Loucy (cell line): ENCODE results near the gene AGPAT1.

Experiments
- H2AFZ ChIP-seq: fragments of 200-600 bp; sonication (generic); 2 replicates; pipeline ENCODE4 v1.6.0; 2016; ENCODE audit warnings: antibody characterized with exemption, mild to moderate bottlenecking, low read length, moderate library complexity
- H3F3A ChIP-seq: fragments of 200-600 bp; 2 replicates; pipeline ENCODE4 v1.6.0; 2016; ENCODE audit warnings: antibody characterized with exemption, low read depth, mild to moderate bottlenecking
- H3K27me3 ChIP-seq: fragments of 200-600 bp; sonication (generic); 2 replicates; pipeline ENCODE4 v1.6.1; 2014; ENCODE audit warnings: low read length, mild to moderate bottlenecking; ENCODE audit not compliant: insufficient read depth, poor library complexity, severe bottlenecking
- H3K36me3 ChIP-seq: fragments of 200-600 bp; sonication (generic); 2 replicates; pipeline ENCODE4 v1.6.1; 2016; ENCODE audit warnings: low read length; ENCODE audit not compliant: insufficient read depth
- H3K4me1 ChIP-seq: fragments of 200-600 bp; sonication (generic); 2 replicates; pipeline ENCODE4 v1.5.1; 2014; ENCODE audit warnings: low read length, mild to moderate bottlenecking; ENCODE audit not compliant: insufficient read depth, poor library complexity, severe bottlenecking
- H3K4me2 ChIP-seq: fragments of 200-600 bp; sonication (generic); 2 replicates; pipeline ENCODE4 v1.6.0; 2014; ENCODE audit warnings: antibody characterized with exemption, low read length, low read depth, mild to moderate bottlenecking; ENCODE audit not compliant: poor library complexity, severe bottlenecking
- H3K4me3 ChIP-seq: fragments of 200-600 bp; sonication (generic); 2 replicates; pipeline ENCODE4 v1.5.1; 2014; ENCODE audit warnings: low read length, mild to moderate bottlenecking, mixed read lengths; ENCODE audit not compliant: poor library complexity, severe bottlenecking
- H3K79me2 ChIP-seq: fragments of 200-600 bp; sonication (generic); 2 replicates; pipeline ENCODE4 v1.6.1; 2014; ENCODE audit warnings: low read length; ENCODE audit not compliant: insufficient read depth
- H3K9ac ChIP-seq: fragments of 200-600 bp; sonication (generic); 2 replicates; pipeline ENCODE4 v1.6.0; 2014; ENCODE audit warnings: mild to moderate bottlenecking, low read depth, low read length, moderate library complexity; ENCODE audit not compliant: poor library complexity, severe bottlenecking
- H3K9me2 ChIP-seq: fragments of 200-600 bp; sonication (generic); replicated peaks from 2 replicates; pipeline ENCODE4 v1.6.1; 2016; ENCODE audit warnings: low read depth, low read length, mixed read lengths
- H3K9me3 ChIP-seq: fragments of 200-600 bp; sonication (generic); 2 replicates; pipeline ENCODE4 v1.6.1; 2014; ENCODE audit warnings: mild to moderate bottlenecking, antibody characterized with exemption, low read length, low read depth; ENCODE audit not compliant: insufficient read depth
- H4K20me1 ChIP-seq: fragments of 200-600 bp; sonication (generic); 2 replicates; pipeline ENCODE4 v1.6.0; 2014; ENCODE audit warnings: antibody characterized with exemption, low read length, mild to moderate bottlenecking; ENCODE audit not compliant: insufficient read depth, poor library complexity, severe bottlenecking
- EZH2phosphoT487 ChIP-seq: fragments of 200-600 bp; IDR thresholded peaks from 2 replicates; pipeline ENCODE4 v1.6.1; 2018; ENCODE audit warnings: antibody characterized with exemption, mild to moderate bottlenecking, moderate library complexity, borderline replicate concordance
- TF ChIP-seq, protein P1 (sequence below): fragments of 200-600 bp; sonication (generic); conservative IDR thresholded peaks from 2 replicates; pipeline ENCODE4 v1.5.1; 2014; ENCODE audit warnings: mild to moderate bottlenecking, antibody characterized with exemption, low read length

AGPAT1 gene

DNA sequence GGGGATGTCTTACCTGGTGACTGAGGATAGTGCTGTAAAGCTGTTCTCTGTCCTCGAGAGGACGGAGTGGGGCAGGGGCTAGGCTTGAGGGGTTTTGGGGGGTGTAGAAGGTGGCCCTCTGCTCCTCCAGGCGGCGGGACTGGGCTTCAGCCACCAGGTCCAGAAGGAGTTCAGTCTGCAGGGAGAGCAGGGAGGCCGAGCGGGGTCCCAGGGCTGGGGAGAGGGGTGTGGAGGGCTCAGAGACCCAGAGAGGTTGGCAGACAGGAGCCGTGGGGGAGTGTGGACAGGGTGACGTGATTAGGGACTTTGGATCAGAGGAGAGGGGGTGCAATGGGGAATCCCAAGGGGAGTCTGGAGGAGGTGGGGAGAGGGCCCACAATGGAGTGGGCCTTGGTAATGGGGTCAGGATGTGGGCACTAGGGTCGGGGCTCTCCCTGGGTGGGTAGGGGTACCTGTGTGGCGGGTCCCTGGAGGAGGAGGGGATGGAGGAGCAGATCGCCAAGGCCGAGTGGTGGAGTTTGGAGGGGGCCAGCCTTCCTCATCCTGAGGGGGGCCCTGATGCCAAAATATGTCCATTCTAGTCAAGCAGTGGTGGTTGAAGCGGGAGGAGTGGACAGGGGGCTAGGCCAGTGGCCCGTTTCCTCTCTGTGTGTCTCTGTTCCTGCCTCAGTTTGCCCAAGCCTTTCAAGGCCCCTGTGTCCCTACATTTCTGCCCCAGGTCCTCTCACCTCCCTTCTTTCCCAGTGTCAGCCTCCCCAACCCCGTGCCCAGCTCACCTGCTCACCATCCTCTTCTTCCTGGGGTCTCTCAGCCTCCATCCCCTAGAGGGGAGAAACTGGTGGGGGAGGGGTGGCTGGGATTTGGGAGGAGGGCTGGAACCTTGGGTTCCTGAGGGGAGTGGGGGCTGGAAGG lies 16.1 kb upstream of the AGPAT1 start:
- Histone ChIP-seq H3K9ac (peak overlapping the region; percentile 96), H3K9me2 (no peaks in the 10 kb centered on the region), H2AFZ (no peak overlapping the region), H4K20me1 (peaks cover 8% of the 10 kb centered on the region), H3K4me2 (peak overlapping the region; percentile 99), H3K9me3 (no peaks in the 10 kb centered on the region), H3K36me3 (peaks cover 9% of the 10 kb centered on the region; the same call in 1 of the 2 replicates), H3F3A (no peaks in the 10 kb centered on the region), H3K27me3 (no peaks in the 10 kb centered on the region), H3K4me3 (peak overlapping the region; percentile 91), H3K79me2 (peaks cover 88% of the 10 kb centered on the region), H3K4me1 (peaks cover 60% of the 10 kb centered on the region)
- TF ChIP-seq, protein P1, sequence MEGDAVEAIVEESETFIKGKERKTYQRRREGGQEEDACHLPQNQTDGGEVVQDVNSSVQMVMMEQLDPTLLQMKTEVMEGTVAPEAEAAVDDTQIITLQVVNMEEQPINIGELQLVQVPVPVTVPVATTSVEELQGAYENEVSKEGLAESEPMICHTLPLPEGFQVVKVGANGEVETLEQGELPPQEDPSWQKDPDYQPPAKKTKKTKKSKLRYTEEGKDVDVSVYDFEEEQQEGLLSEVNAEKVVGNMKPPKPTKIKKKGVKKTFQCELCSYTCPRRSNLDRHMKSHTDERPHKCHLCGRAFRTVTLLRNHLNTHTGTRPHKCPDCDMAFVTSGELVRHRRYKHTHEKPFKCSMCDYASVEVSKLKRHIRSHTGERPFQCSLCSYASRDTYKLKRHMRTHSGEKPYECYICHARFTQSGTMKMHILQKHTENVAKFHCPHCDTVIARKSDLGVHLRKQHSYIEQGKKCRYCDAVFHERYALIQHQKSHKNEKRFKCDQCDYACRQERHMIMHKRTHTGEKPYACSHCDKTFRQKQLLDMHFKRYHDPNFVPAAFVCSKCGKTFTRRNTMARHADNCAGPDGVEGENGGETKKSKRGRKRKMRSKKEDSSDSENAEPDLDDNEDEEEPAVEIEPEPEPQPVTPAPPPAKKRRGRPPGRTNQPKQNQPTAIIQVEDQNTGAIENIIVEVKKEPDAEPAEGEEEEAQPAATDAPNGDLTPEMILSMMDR, result no peak
- no peak for TF ChIP-seq EZH2phosphoT487

DNA sequence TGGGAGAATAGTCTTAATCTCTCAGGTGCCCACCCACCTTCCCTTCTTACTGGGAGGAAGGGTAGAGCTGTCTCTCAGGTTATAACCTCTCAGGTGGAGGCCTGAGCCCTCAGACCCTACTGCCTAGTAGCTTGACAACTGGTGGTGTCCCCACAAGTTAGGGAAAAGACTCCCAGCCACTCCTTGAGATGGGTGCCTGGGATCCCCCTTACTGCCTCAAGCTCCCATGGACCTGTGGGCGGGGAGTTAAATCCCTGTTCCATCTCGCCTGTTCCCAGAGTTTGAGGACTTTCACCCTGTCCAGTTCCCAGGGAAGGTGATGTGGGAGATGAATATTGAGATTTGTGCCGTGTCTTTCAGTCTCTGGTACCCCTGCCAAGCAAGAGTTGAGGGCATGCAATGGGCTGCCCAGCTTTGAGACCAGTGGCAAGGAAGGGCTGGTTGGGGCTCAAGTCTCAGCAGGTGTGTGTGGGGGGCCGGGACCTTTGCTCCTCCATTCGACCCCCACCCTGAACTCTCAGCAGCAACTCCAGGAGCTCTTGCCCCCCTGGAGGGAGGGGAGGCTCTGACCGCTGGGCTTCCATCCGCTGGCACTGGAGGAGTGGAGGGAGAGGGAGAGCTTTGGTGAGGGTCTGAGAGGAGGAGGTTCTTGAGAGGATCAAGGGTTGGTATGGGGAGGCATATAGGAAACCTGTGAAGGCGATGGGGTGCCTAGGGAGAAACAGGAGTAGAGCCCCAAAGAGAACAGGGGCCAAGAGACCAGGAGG lies 15.2 kb upstream of the AGPAT1 start:
- Histone ChIP-seq H3K9me2 (no peaks in the 10 kb centered on the region), H3K4me3 (peak overlapping the region; percentile 91), H3K27me3 (no peaks in the 10 kb centered on the region), H3K9me3 (no peaks in the 10 kb centered on the region), H3K79me2 (peaks cover 80% of the 10 kb centered on the region), H3K36me3 (peaks cover 15% of the 10 kb centered on the region; the same call in 1 of the 2 replicates), H2AFZ (no peak overlapping the region), H3F3A (no peaks in the 10 kb centered on the region), H3K9ac (peak overlapping the region; percentile 96), H3K4me2 (peak overlapping the region; percentile 99), H3K4me1 (peaks cover 58% of the 10 kb centered on the region), H4K20me1 (peaks cover 8% of the 10 kb centered on the region)
- TF ChIP-seq, protein P1, result no peak
- no peak for TF ChIP-seq EZH2phosphoT487

DNA sequence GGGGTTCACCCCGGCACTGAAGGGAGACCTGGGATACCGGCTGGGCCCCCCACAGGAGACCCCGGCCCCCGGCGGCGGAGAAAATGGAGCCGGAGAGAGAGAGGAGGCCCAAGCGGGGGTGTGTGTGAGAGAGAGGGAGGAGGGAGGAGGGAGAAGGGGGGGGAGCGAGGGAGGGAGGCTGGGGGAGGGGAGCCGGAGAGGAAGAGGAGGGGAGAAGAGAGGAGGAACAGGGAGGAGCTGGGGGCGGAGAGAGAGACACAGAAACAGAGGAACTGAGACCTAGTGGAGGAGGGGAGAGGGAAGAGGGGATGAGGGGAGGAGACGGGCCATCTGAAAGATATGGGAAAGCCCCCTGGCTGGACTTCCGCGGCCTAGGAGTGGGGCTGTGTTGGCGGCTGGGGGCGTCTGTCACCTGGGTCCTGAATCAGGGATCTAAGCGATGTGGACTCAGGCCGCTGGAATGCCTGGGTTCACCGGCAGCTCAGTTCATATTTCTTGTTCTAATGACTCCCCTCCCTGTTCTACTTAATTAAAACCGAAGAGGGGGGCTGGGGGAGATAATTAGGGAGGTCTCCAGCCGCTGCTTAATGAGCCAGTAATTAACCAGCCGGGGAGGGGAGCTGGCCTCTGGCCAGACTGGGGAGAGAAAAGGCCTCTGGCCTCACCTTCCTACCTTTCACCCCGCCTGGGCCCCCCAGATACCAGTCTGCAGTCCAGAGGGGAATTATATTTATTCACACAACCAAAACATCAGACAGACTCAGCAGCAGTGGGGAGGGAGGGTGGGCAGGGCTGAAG lies 14.4 kb upstream of the AGPAT1 start, which contains the start of gene PBX2:
PBX2 (minus strand) TSS at position 149 of the 798 bp plus-strand sequence. CDS start 287 bp downstream, outside the sequence.
- peaks cover 79% of the 10 kb centered on the region for H3K79me2 ChIP-seq
- H3F3A ChIP-seq, result no peaks in the 10 kb centered on the region
- H2AFZ ChIP-seq, result no peak within 1 kb of the TSS

More for the DNA sequence above, 14.4 kb upstream of the AGPAT1 start, which contains the start of gene PBX2:
- Histone ChIP-seq H3K4me3 (peak within 1 kb of the TSS; percentile 91), H4K20me1 (peaks cover 11% of the 10 kb centered on the region), H3K9me2 (no peaks in the 10 kb centered on the region), H3K9ac (peak within 1 kb of the TSS; percentile 96), H3K4me2 (peak within 1 kb of the TSS; percentile 99), H3K36me3 (peaks cover 15% of the 10 kb centered on the region; the same call in 1 of the 2 replicates), H3K4me1 (peaks cover 57% of the 10 kb centered on the region), H3K9me3 (no peaks in the 10 kb centered on the region), H3K27me3 (no peaks in the 10 kb centered on the region)
- TF ChIP-seq EZH2phosphoT487, result no peak
- TF ChIP-seq, protein P1, result no peak
